GM21737 (cell line): ENCODE results near the gene KRT81.
"Not testable (repeated sequence)": the region's sequence is repeated elsewhere in the genome, so short reads cannot be mapped to it uniquely, and the experiment has no call there.

Experiments
- ATAC-seq: cut with Tn5 transposase; IDR thresholded peaks from one replicate; pipeline ENCODE4 v1.9.1; 2021; ENCODE audit warnings: mild to moderate bottlenecking, moderate library complexity; ENCODE audit not compliant: unreplicated experiment

KRT81 gene

DNA sequence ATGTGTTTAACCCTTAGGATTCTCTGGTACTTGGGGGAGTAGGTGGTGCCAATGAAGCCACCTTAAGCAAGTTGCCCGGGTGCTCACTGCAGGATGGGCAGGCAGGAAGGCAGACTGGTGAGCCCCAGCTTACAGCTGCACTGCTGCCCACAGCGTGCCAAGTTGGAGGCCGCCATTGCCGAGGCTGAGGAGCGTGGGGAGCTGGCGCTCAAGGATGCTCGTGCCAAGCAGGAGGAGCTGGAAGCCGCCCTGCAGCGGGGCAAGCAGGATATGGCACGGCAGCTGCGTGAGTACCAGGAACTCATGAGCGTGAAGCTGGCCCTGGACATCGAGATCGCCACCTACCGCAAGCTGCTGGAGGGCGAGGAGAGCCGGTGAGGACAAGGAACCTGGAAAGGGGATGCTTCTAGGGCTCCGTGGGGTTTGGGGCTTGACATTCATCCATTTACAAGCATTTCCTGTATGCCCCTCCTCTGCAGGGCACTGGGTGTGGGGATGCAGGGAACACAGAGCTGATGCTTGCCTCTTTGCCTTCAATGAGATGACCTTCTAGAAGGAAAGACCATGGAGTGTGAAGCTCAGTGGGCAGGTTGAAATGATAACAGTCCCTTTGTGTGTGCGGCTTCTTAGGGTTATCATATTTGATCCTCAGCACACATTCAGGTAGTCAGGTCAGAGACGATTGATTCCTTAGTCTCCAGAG is 45.9 kb downstream of the KRT81 start:
- no peak for ATAC-seq

DNA sequence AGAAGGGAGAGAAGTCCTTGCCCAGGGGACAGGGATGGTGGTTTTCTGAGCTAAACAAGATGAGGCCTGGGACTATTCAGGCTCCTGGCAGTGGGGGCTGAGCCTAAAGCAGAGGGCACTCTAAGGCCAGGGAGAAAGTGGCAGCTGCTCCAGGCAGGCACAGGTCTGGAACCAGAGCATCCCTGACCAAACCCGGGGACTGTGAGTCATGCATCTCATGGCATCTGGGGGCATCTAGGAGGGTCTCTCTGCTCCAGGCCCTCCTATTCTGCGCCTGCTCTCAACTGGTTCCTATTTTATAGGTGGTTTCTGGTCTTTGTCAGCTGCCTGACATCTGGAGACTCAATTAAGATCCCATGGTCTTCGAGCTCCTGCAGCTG is 46.7 kb downstream of the KRT81 start:
- ATAC-seq: no peak

GRCh38 chr12:52243856-52244614 is 47.3 kb downstream of the KRT81 start:
- peak; percentile 89 for ATAC-seq

DNA sequence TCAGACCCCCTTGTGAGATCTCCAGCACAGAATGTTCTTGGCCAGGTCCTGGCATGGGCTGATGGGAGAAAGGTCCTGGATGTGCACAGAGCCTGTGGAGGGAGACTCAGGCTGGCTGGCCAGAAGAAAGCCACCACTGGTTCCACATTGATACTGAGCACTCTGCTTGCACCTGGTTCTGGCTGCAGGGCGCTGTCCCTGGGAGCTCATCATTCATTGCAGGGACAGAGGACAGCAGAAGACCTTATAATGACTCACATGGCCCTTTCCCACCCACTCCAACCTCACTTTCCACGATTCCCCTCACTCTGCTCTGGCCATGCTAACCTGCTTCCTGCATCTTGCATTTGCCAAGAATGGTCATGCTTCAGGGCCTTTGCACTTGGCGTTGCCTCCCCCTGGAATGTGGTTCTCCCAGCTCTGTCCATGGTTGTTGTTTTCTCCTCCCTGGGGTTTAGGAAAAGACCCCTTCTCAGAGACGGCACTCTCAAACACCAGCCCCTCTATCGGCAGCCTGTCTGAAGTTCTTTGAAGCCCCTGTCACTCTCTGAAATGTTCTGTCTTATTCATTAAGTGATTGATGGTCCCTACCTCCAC is 48.0 kb downstream of the KRT81 start:
- no peak for ATAC-seq

- ATAC-seq: no peak
Measured at GRCh38 chr12:52242442-52243258, 48.7 kb downstream of the KRT81 start.

DNA sequence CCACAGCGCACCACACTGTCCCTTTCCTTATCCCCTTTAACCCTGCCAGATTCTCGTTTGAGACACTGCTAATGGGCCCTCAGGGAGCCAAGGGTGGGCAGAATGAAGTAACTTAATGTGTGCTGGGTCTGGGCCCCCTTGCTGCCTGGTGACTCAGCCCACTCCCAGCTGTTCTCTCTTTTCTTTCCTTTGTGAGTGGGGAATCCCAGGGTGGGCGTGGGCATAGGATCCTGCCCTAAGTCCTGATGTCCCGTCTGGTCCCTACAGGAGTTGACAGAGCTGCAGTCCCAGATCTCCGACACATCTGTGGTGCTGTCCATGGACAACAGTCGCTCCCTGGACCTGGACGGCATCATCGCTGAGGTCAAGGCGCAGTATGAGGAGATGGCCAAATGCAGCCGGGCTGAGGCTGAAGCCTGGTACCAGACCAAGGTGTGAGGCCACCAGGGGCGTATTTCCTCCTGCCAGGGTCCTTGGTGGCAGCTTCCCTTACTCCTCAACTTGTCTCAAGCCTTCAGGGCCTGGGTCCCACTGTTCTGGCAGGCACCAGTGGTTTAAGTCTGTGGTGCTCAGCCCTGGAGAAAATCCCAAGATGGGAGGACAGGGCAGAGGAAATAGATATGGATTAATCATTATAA is 50.0 kb downstream of the KRT81 start:
- ATAC-seq: no peak

GRCh38 chr12:52240247-52240646 is 51.1 kb downstream of the KRT81 start:
- not testable (repeated sequence) for ATAC-seq

- no peak for ATAC-seq
Measured at GRCh38 chr12:52239767-52240166, 51.6 kb downstream of the KRT81 start.

- ATAC-seq: no peak
Measured at GRCh38 chr12:52238916-52239646, 52.3 kb downstream of the KRT81 start.

- ATAC-seq: no peak
Measured at GRCh38 chr12:52238207-52238840, 53.0 kb downstream of the KRT81 start.

DNA sequence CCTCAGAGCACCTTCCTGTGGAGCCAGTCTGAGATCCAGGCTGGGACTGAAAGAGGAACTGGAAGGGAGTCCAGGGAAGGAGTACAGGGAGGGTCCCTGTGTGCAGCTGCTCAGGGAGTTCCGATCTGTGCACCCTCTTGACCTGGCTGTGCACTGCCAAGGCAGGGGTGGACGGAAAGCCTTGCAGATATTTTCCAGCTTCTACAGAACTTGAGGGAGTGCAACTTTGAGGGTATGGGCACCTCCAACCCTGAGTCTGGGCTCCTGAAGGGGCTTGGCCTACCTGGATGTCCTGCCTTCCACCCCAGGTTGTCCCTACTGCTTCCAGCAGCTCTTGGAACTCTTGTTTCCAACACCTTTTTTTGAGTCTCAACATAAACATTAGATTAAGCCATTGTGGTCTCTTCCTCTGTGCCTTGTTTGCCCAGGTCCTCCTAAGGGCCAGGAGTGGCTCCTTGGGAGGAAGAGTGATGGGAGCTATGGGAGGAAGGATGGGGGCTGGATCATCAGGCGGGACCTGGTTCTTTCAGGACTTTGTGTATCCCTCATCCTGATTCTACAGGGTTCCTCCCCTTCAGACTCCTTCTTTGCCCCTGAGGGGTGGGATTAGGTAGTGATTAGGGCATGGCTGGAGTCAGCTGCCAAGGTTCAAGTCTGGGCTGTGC is 54.8 kb downstream of the KRT81 start:
- no peak for ATAC-seq
